Progenitor cell of endocrine pancreas (in vitro differentiated cells): Measurements from ENCODE around the gene SNAI1. TPM values are rescaled to one million over a fixed set of nuclear protein-coding genes. Genes with fewer than 3 reads are reported as not detected.

ENCODE experiments used
- DNase-seq: peaks from one replicate; pipeline ENCODE4 v3.0.0; 2021; ENCODE audit warnings: low spot score; ENCODE audit not compliant: unreplicated experiment
- H3K27ac Mint-ChIP-seq: 2 replicates; pipeline ENCODE4 v1.8.0; 2021; ENCODE audit warnings: mild to moderate bottlenecking, moderate library complexity, mixed read lengths
- H3K27me3 Mint-ChIP-seq: 2 replicates; pipeline ENCODE4 v1.8.0; 2021; ENCODE audit warnings: mixed read lengths
- H3K36me3 Mint-ChIP-seq: 2 replicates; pipeline ENCODE4 v1.8.0; 2022; ENCODE audit warnings: mixed read lengths; ENCODE audit not compliant: insufficient read depth
- H3K4me1 Mint-ChIP-seq: 2 replicates; pipeline ENCODE4 v1.8.0; 2021; ENCODE audit warnings: low read depth, mixed read lengths
- H3K4me3 Mint-ChIP-seq: 2 replicates; pipeline ENCODE4 v1.8.0; 2021; ENCODE audit warnings: low read depth, mild to moderate bottlenecking, moderate library complexity, mixed read lengths
- H3K9me3 Mint-ChIP-seq: 2 replicates; pipeline ENCODE4 v1.8.0; 2021; ENCODE audit warnings: low read depth, mixed read lengths
- CTCF ChIP-seq: fragments of 200-600 bp; sonication (generic); IDR thresholded peaks from one replicate; pipeline ENCODE4 v1.5.0; 2021; ENCODE audit warnings: antibody characterized with exemption, mild to moderate bottlenecking; ENCODE audit not compliant: unreplicated experiment
- total RNA-seq: library from RNA; stranded (reverse); gene quantifications from 2 replicates; pipeline ENCODE4 v1.2.1, GENCODE V29; 2021

Gene SNAI1
- total RNA-seq, 1 donor from 2014 or later = 1.7 TPM

- Mint-ChIP-seq H3K36me3 (no peaks in the 10 kb centered on the region), H3K4me1 (peaks cover 11% of the 10 kb centered on the region), H3K4me3 (no peak overlapping the region), H3K27ac (no peak overlapping the region), H3K27me3 (peaks cover 12% of the 10 kb centered on the region), H3K9me3 (no peaks in the 10 kb centered on the region)
- DNase-seq = no peak
- TF ChIP-seq CTCF = no peak
Observed at GRCh38 chr20:50013976-50014375, 31.2 kb downstream of the SNAI1 start.

GRCh38 chr20:50014570-50015562 lies 32.1 kb downstream of the SNAI1 start:
- no peak overlapping the region for H3K27ac Mint-ChIP-seq
- H3K4me3 Mint-ChIP-seq = no peak overlapping the region
- no peak for DNase-seq
- H3K27me3 Mint-ChIP-seq = peaks cover 14% of the 10 kb centered on the region
- no peaks in the 10 kb centered on the region for H3K36me3 Mint-ChIP-seq
- TF ChIP-seq CTCF = no peak
- peaks cover 9% of the 10 kb centered on the region for H3K4me1 Mint-ChIP-seq
- H3K9me3 Mint-ChIP-seq = no peaks in the 10 kb centered on the region

GRCh38 chr20:50015636-50015992 lies 32.8 kb downstream of the SNAI1 start:
- TF ChIP-seq CTCF = no peak
- Mint-ChIP-seq H3K27ac (no peak overlapping the region), H3K27me3 (peaks cover 9% of the 10 kb centered on the region), H3K9me3 (no peaks in the 10 kb centered on the region), H3K4me1 (peaks cover 9% of the 10 kb centered on the region), H3K4me3 (no peak overlapping the region), H3K36me3 (no peaks in the 10 kb centered on the region)
- no peak for DNase-seq

- no peak for DNase-seq
- Mint-ChIP-seq H3K9me3 (no peaks in the 10 kb centered on the region), H3K27me3 (peaks cover 8% of the 10 kb centered on the region), H3K4me3 (no peak overlapping the region), H3K36me3 (no peaks in the 10 kb centered on the region), H3K4me1 (peaks cover 9% of the 10 kb centered on the region), H3K27ac (no peak overlapping the region)
- no peak for TF ChIP-seq CTCF
Observed at GRCh38 chr20:50015993-50016770, 33.4 kb downstream of the SNAI1 start.

GRCh38 chr20:50017160-50017559 lies 34.4 kb downstream of the SNAI1 start:
- H3K9me3 Mint-ChIP-seq = no peaks in the 10 kb centered on the region
- no peak overlapping the region for H3K27ac Mint-ChIP-seq
- peaks cover 8% of the 10 kb centered on the region for H3K27me3 Mint-ChIP-seq
- H3K4me3 Mint-ChIP-seq = no peak overlapping the region
- peaks cover 9% of the 10 kb centered on the region for H3K4me1 Mint-ChIP-seq
- no peak for DNase-seq
- no peak for TF ChIP-seq CTCF
- H3K36me3 Mint-ChIP-seq = no peaks in the 10 kb centered on the region
